Measurements from ENCODE around the gene COMMD9. TPM values are rescaled to one million over a fixed set of nuclear protein-coding genes. Genes with fewer than 3 reads are reported as not detected.
A peak's percentile ranks its signal among the peaks of the same experiment; 100 is the strongest.

COMMD9 gene
- total RNA-seq, 2 experiments from 2014 or later, result 33.6 to 34.6 TPM

DNA sequence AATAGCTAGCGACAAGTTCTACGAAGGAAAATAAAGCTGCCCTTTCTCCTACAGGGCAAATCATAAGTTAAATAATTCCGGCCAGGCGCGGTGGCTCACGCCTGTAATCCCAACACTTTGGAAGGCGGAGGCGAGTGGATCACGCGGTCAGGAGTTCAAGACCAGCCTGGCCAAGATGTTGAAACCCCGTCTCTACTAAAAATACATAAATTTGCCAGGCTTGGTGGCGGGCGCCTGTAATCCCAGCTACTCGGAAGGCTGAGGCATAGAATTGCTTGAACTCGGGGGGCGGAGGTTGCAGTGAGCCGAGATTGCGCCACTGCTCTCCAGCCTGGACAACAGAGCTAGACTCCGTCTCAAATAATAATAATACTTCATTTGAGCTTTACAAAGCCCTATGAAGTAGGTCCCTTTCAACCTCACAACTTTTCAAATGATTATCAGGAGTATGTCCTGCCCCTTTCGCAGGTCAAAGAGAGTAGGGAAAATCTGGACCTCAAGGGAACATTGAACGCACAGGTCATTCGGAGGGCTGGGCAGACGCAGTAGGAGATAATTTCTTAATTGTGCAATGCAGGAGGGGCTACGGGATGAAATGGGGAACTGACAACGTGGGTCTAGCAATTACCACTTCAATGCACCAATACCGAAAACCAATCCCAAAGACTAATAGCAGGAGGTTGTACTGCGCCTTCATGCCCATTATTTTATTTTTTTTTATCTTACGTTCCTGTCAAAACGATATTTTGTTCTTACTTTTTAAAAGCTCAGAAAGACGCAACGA, 590 bp downstream of the COMMD9 start:
- Histone ChIP-seq H3K27ac (ENCODE audit: low read depth in 1 of 2, low read length in 2 of 2) (no peak overlapping the region), H3K27me3 (ENCODE audit: control insufficient read depth in 1 of 2, insufficient read depth in 2 of 2, low read length in 2 of 2) (no peaks in the 10 kb centered on the region), H3K9me3 (ENCODE audit: control insufficient read depth in 1 of 2, insufficient read depth in 1 of 2, low read length in 2 of 2) (no peaks in the 10 kb centered on the region), H3K36me3 (ENCODE audit: insufficient read depth, low read length) (no peaks in the 10 kb centered on the region), H3K4me3 (ENCODE audit: low read length) (peak overlapping the region; percentile 72), H3K4me1 (ENCODE audit: insufficient read depth, low read length) (peaks cover 11% of the 10 kb centered on the region)
- CTCF ChIA-PET, result interaction anchor here (0.7 to 1.8 kb wide), 2 partner anchors 204 to 1438 kb away, joined by 3 to 13 read pairs; no protein-coding TSS in a partner anchor
- intact Hi-C loops (cut with DNase I, micrococcal nuclease), result loop anchor here in 1 of 2 experiments (10.0 kb wide), 1 partner anchor 1374 kb away; the partner anchor contains the start of genes APIP and PDHX
- Mint-ChIP-seq H3K9me3 (no peaks in the 10 kb centered on the region), H3K27me3 (no peaks in the 10 kb centered on the region), H3K36me3 (ENCODE audit: low read depth) (peaks cover 14% of the 10 kb centered on the region), H3K4me3 (peak overlapping the region; percentile 94), H3K27ac (peak overlapping the region; percentile 73), H3K4me1 (ENCODE audit: low read depth) (peaks cover 46% of the 10 kb centered on the region)
- ATAC-seq (ENCODE audit: poor library complexity) (no peak), DNase-seq (peak in 3 of 14 experiments; percentile 5 to 33 (median 29))
- no peak for TF ChIP-seq CTCF (IDR thresholded peaks at IDR 0.05)
- POLR2A ChIA-PET, result no interaction called here

- POLR2A ChIA-PET, result no interaction called here
- H3K36me3 ChIP-seq (ENCODE audit: insufficient read depth, low read length), result peaks cover 28% of the 10 kb centered on the region
- peaks cover 0 to 4% of the 10 kb centered on the region in 2 experiments for H3K9me3 ChIP-seq (ENCODE audit: control insufficient read depth in 1 of 2, insufficient read depth in 1 of 2, low read length in 2 of 2)
- no peak for TF ChIP-seq CTCF (IDR thresholded peaks at IDR 0.05)
- peaks cover 63% of the 10 kb centered on the region for H3K36me3 Mint-ChIP-seq (ENCODE audit: low read depth)
- CTCF ChIA-PET, result no interaction called here
- no peak for DNase-seq
- H3K27ac ChIP-seq (ENCODE audit: low read depth in 1 of 2, low read length in 2 of 2), result no peak overlapping the region
- no peaks in the 10 kb centered on the region for H3K27me3 Mint-ChIP-seq
- no peak overlapping the region for H3K27ac Mint-ChIP-seq
- H3K4me1 ChIP-seq (ENCODE audit: insufficient read depth, low read length), result no peaks in the 10 kb centered on the region
- H3K9me3 Mint-ChIP-seq, result peaks cover 4% of the 10 kb centered on the region
- H3K27me3 ChIP-seq (ENCODE audit: control insufficient read depth in 1 of 2, insufficient read depth in 2 of 2, low read length in 2 of 2), result no peaks in the 10 kb centered on the region
- no peak overlapping the region for H3K4me3 ChIP-seq (ENCODE audit: low read length)
- intact Hi-C loops (cut with DNase I, micrococcal nuclease), result loop anchor here in 1 of 2 experiments (10.0 kb wide), 1 partner anchor 1368 kb away; the partner anchor contains the start of genes APIP and PDHX
- H3K4me3 Mint-ChIP-seq, result no peak overlapping the region
- no peak for ATAC-seq (ENCODE audit: poor library complexity)
- H3K4me1 Mint-ChIP-seq (ENCODE audit: low read depth), result peaks cover 38% of the 10 kb centered on the region
These were observed 6.3 kb downstream of the COMMD9 start for GRCh38 chr11:36282926-36283325.

- Histone ChIP-seq H3K36me3 (ENCODE audit: insufficient read depth, low read length) (peaks cover 37% of the 10 kb centered on the region), H3K9me3 (ENCODE audit: control insufficient read depth in 1 of 2, insufficient read depth in 1 of 2, low read length in 2 of 2) (peaks cover 0 to 4% of the 10 kb centered on the region in 2 experiments), H3K4me3 (ENCODE audit: low read length) (no peak overlapping the region), H3K27me3 (ENCODE audit: control insufficient read depth in 1 of 2, insufficient read depth in 2 of 2, low read length in 2 of 2) (no peaks in the 10 kb centered on the region), H3K27ac (ENCODE audit: low read depth in 1 of 2, low read length in 2 of 2) (no peak overlapping the region), H3K4me1 (ENCODE audit: insufficient read depth, low read length) (no peaks in the 10 kb centered on the region)
- ChIA-PET CTCF (interaction anchor here (1.4 kb wide), 1 partner anchor 15 kb away, joined by 4 read pairs; no protein-coding TSS in a partner anchor), POLR2A (no interaction called here)
- Mint-ChIP-seq H3K27me3 (no peaks in the 10 kb centered on the region), H3K9me3 (peaks cover 4% of the 10 kb centered on the region), H3K4me3 (no peak overlapping the region), H3K4me1 (ENCODE audit: low read depth) (peaks cover 33% of the 10 kb centered on the region), H3K27ac (no peak overlapping the region), H3K36me3 (ENCODE audit: low read depth) (peaks cover 73% of the 10 kb centered on the region)
- no peak for TF ChIP-seq CTCF (IDR thresholded peaks at IDR 0.05)
- intact Hi-C loops (cut with DNase I, micrococcal nuclease), result loop anchor here in 1 of 2 experiments (10.0 kb wide), 1 partner anchor 1367 kb away; the partner anchor contains the start of genes APIP and PDHX
- DNase-seq (no peak), ATAC-seq (ENCODE audit: poor library complexity) (no peak)
These were observed 7.4 kb downstream of the COMMD9 start for GRCh38 chr11:36281850-36282249.
